GM19238 (cell line): ENCODE data around the gene SYNDIG1L.

Source experiments
- DNase-seq: peaks from one replicate; pipeline ENCODE4 v3.0.0; 2011; ENCODE audit warnings: low spot score; ENCODE audit not compliant: insufficient read length

SYNDIG1L gene

GRCh38 chr14:74362361-74362915 is 63.6 kb downstream of the SYNDIG1L start:
- DNase-seq: peak; percentile 62

- DNase-seq: no peak
These were observed 65.8 kb downstream of the SYNDIG1L start for GRCh38 chr14:74360163-74360562.

GRCh38 chr14:74358176-74358829 is 67.7 kb downstream of the SYNDIG1L start:
- DNase-seq: no peak

- DNase-seq: no peak
These were observed 68.4 kb downstream of the SYNDIG1L start for GRCh38 chr14:74357585-74357984.

GRCh38 chr14:74356892-74357575 is 69.0 kb downstream of the SYNDIG1L start:
- no peak for DNase-seq
